ENCODE data around the gene SRPK3. TPM values are rescaled to one million over a fixed set of nuclear protein-coding genes. Genes with fewer than 3 reads are reported as not detected.
A peak's percentile ranks its signal among the peaks of the same experiment; 100 is the strongest.

The SRPK3 gene
- polyA plus RNA-seq, 1 of the 3 experiments (the other 2 are of a cell fraction) = 0.74 TPM

- TF ChIP-seq PBX3 (IDR thresholded peaks at IDR 0.05) = no peak
Observed at GRCh38 chrX:153769865-153770600, 10.8 kb upstream of the SRPK3 start (continued).

DNA sequence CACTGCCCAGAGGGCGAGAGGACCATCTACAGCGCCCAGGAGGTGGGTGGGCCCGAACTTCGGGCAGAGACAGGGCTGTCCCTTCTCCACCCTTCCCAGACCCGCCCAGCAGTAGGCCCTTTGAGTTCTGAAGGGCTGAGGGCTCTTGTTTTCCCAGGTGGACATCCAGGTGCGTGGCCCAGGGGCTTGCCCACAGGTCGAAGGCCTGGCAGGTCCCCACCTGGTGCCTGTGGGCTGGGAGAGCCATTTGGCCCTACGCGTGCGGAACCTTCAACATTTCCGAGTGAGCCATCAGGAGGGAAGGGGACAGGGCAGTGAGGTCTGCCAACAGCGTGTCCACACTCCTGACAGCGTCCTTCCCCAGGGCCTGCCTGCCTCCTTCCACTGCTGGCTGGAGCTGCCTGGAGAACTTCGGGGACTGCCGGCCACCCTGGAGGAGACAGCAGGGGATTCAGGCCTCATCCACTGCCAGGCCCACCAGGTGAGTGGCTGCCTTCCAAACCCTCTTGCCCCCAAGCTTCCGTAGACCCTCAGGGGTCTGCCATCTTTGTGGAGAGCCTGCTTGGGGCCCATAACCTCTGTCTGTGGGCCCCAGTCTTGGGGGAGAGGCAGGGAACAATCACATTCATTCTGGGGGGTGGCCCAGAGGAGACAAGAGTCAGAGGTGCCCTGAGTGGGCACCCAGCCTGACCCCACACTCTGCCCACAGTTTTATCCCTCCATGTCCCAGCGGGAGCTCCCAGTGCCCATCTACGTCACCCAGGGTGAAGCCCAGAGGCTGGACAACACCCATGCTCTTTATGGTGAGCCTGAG lies 10.0 kb upstream of the SRPK3 start:
- Histone ChIP-seq H3K9ac (no peak overlapping the region), H3K9me2 (no peaks in the 10 kb centered on the region), H3K79me2 (ENCODE audit: insufficient read depth) (no peaks in the 10 kb centered on the region), H3K9me3 (no peaks in the 10 kb centered on the region), H3K4me2 (no peak overlapping the region), H2AFZ (ENCODE audit: low read depth) (no peak overlapping the region), H3K27me3 (ENCODE audit: insufficient read depth) (no peaks in the 10 kb centered on the region), H3K4me1 (ENCODE audit: control insufficient read depth in 1 of 2, insufficient read depth in 2 of 2, low read depth in 1 of 2, low read length in 1 of 2) (peaks cover 0 to 9% of the 10 kb centered on the region in 2 experiments; a peak in 1 of 4 replicates), H3K36me3 (replicated peaks in 1 of 2; ENCODE audit: control insufficient read depth in 1 of 2, insufficient read depth in 2 of 2, low read length in 1 of 2) (peaks cover 0 to 4% of the 10 kb centered on the region in 2 experiments), H3K27ac (ENCODE audit: low read depth in 2 of 2, low read length in 1 of 2) (no peak overlapping the region), H3F3A (replicated peaks; ENCODE audit: insufficient read depth) (no peaks in the 10 kb centered on the region), H4K20me1 (ENCODE audit: insufficient read depth) (0 out of 2 replicates have a peak, but pooled peaks cover 6% of the 10 kb centered on the region), H3K4me3 (ENCODE audit: low read depth in 2 of 2, low read length in 1 of 2) (no peak overlapping the region)
- DNase-seq = peak; percentile 34
- POLR2A ChIA-PET = no interaction called here
- 28% methylated on average over 10 of the region's 18 CpGs for WGBS (ENCODE audit: low lambda C conversion rate)
- TF ChIP-seq RFX5 (IDR thresholded peaks at IDR 0.05; ENCODE audit: low read length) (no peak), NFIC (IDR thresholded peaks at IDR 0.05; ENCODE audit: borderline replicate concordance) (no peak), ELF1 (IDR thresholded peaks at IDR 0.05) (no peak), EZH2phosphoT487 (IDR thresholded peaks at IDR 0.05; ENCODE audit: borderline replicate concordance, low read depth) (no peak), TCF12 (IDR thresholded peaks at IDR 0.05) (no peak), JUND (IDR thresholded peaks at IDR 0.05) (no peak), CHD2 (IDR thresholded peaks at IDR 0.05; ENCODE audit: low read length, partially characterized antibody) (no peak), GATA2 (CRISPR knock-in tag; IDR thresholded peaks at IDR 0.05) (no peak), ZBTB33 (IDR thresholded peaks at IDR 0.05; ENCODE audit: borderline replicate concordance, low read depth) (no peak), FOXJ3 (CRISPR knock-in tag; IDR thresholded peaks at IDR 0.05) (no peak), FOSL2 (IDR thresholded peaks at IDR 0.05; ENCODE audit: borderline replicate concordance, low read depth) (no peak), YY1 (IDR thresholded peaks at IDR 0.05; ENCODE audit: low read depth) (no peak), TAF1 (IDR thresholded peaks at IDR 0.05; ENCODE audit: borderline replicate concordance, low read depth, low read length) (no peak), RAD21 (IDR thresholded peaks at IDR 0.05; ENCODE audit: low read length) (no peak), EP300 (IDR thresholded peaks at IDR 0.05; ENCODE audit: borderline replicate concordance in 1 of 2, low read depth in 1 of 2, low read length in 1 of 2) (no peak), PBX3 (IDR thresholded peaks at IDR 0.05) (no peak), NRF1 (IDR thresholded peaks at IDR 0.05; ENCODE audit: low read depth, low read length) (no peak)
- TF ChIP-seq, protein P1, sequence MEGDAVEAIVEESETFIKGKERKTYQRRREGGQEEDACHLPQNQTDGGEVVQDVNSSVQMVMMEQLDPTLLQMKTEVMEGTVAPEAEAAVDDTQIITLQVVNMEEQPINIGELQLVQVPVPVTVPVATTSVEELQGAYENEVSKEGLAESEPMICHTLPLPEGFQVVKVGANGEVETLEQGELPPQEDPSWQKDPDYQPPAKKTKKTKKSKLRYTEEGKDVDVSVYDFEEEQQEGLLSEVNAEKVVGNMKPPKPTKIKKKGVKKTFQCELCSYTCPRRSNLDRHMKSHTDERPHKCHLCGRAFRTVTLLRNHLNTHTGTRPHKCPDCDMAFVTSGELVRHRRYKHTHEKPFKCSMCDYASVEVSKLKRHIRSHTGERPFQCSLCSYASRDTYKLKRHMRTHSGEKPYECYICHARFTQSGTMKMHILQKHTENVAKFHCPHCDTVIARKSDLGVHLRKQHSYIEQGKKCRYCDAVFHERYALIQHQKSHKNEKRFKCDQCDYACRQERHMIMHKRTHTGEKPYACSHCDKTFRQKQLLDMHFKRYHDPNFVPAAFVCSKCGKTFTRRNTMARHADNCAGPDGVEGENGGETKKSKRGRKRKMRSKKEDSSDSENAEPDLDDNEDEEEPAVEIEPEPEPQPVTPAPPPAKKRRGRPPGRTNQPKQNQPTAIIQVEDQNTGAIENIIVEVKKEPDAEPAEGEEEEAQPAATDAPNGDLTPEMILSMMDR (IDR thresholded peaks at IDR 0.05) = no peak
- TF ChIP-seq, protein P2, sequence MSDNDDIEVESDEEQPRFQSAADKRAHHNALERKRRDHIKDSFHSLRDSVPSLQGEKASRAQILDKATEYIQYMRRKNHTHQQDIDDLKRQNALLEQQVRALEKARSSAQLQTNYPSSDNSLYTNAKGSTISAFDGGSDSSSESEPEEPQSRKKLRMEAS (IDR thresholded peaks at IDR 0.05; ENCODE audit: low read depth) = no peak
- CTCF ChIA-PET = no interaction called here
